Measurements from ENCODE around the gene NOSTRIN. TPM values are rescaled to one million over a fixed set of nuclear protein-coding genes. Genes with fewer than 3 reads are reported as not detected.

NOSTRIN gene
- total RNA-seq, 1 donor from 2014 or later = 14.7 TPM

- intact Hi-C loops (cut with micrococcal nuclease) = no loop called here
- Histone ChIP-seq H3K27me3 (ENCODE audit: low read depth) (peaks cover 13% of the 10 kb centered on the region), H3K27ac (replicated peaks) (no peak overlapping the region), H3K4me1 (no peaks in the 10 kb centered on the region), H3K4me3 (no peak overlapping the region), H3K9me3 (replicated peaks) (no peaks in the 10 kb centered on the region), H3K36me3 (no peaks in the 10 kb centered on the region)
- no peak for TF ChIP-seq CTCF (IDR thresholded peaks at IDR 0.05; ENCODE audit: borderline replicate concordance)
- DNase-seq = no peak
Measured at GRCh38 chr2:168903888-168904287, 101.5 kb downstream of the NOSTRIN start.

- intact Hi-C loops (cut with micrococcal nuclease) = no loop called here
- H3K36me3 ChIP-seq = no peaks in the 10 kb centered on the region
- no peaks in the 10 kb centered on the region for H3K9me3 ChIP-seq (replicated peaks)
- no peak overlapping the region for H3K27ac ChIP-seq (replicated peaks)
- no peak for DNase-seq
- H3K4me3 ChIP-seq = no peak overlapping the region
- TF ChIP-seq CTCF (IDR thresholded peaks at IDR 0.05; ENCODE audit: borderline replicate concordance) = no peak
- peaks cover 13% of the 10 kb centered on the region for H3K27me3 ChIP-seq (ENCODE audit: low read depth)
- H3K4me1 ChIP-seq = no peaks in the 10 kb centered on the region
Measured at GRCh38 chr2:168904358-168904757, 101.9 kb downstream of the NOSTRIN start.

GRCh38 chr2:168907940-168908662 lies 105.7 kb downstream of the NOSTRIN start:
- no peak for TF ChIP-seq CTCF (IDR thresholded peaks at IDR 0.05; ENCODE audit: borderline replicate concordance)
- DNase-seq = no peak
- Histone ChIP-seq H3K9me3 (replicated peaks) (no peaks in the 10 kb centered on the region), H3K36me3 (no peaks in the 10 kb centered on the region), H3K27ac (replicated peaks) (no peak overlapping the region), H3K4me3 (no peak overlapping the region), H3K27me3 (ENCODE audit: low read depth) (peaks cover 27% of the 10 kb centered on the region), H3K4me1 (peaks cover 6% of the 10 kb centered on the region)
- intact Hi-C loops (cut with micrococcal nuclease) = no loop called here

DNA sequence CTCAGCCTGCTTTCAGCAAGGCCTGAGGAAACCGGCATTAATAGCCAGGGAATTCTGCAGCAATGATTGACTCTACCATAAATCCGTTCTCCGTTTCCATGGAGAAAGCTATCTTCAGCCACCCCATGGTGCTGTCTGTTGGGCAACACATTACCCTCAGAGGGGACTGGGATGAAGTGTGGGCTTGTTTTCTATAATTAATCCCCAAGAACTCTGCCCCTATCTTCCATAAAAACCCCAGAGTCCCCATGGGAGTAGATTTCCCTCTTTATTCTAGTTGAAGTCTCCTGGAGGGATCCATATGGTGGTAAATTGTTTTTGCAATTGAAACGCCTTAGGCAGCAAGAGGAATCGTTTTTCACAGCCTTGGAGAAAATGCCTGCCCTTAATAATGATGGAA lies 107.9 kb downstream of the NOSTRIN start:
- Histone ChIP-seq H3K36me3 (no peaks in the 10 kb centered on the region), H3K4me1 (peaks cover 7% of the 10 kb centered on the region), H3K9me3 (replicated peaks) (peaks cover under 1% of the 10 kb centered on the region), H3K27me3 (ENCODE audit: low read depth) (peaks cover 33% of the 10 kb centered on the region), H3K27ac (replicated peaks) (no peak overlapping the region), H3K4me3 (no peak overlapping the region)
- no peak for DNase-seq
- intact Hi-C loops (cut with micrococcal nuclease) = loop anchor here (5.0 kb wide), 1 partner anchor 138 kb away; no protein-coding TSS in a partner anchor
- TF ChIP-seq CTCF (IDR thresholded peaks at IDR 0.05; ENCODE audit: borderline replicate concordance) = no peak

GRCh38 chr2:168912466-168912865 lies 110.0 kb downstream of the NOSTRIN start:
- no peaks in the 10 kb centered on the region for H3K36me3 ChIP-seq
- H3K4me1 ChIP-seq = peaks cover 7% of the 10 kb centered on the region
- no peak for DNase-seq
- intact Hi-C loops (cut with micrococcal nuclease) = loop anchor here (5.0 kb wide), 1 partner anchor 140 kb away; no protein-coding TSS in a partner anchor
- TF ChIP-seq CTCF (IDR thresholded peaks at IDR 0.05; ENCODE audit: borderline replicate concordance) = no peak
- peaks cover 6% of the 10 kb centered on the region for H3K9me3 ChIP-seq (replicated peaks)
- H3K4me3 ChIP-seq = peak overlapping the region; percentile 43
- no peak overlapping the region for H3K27ac ChIP-seq (replicated peaks)
- peaks cover 33% of the 10 kb centered on the region for H3K27me3 ChIP-seq (ENCODE audit: low read depth)
